Progenitor cell of endocrine pancreas (in vitro differentiated cells): ENCODE measurements around the gene NUTM2F. TPM values are rescaled to one million over a fixed set of nuclear protein-coding genes. Genes with fewer than 3 reads are reported as not detected.
"Not testable (repeated sequence)": the region's sequence is repeated elsewhere in the genome, so short reads cannot be mapped to it uniquely, and the experiment has no call there.

Source experiments
- DNase-seq: peaks from one replicate; pipeline ENCODE4 v3.0.0; 2021; ENCODE audit warnings: low spot score; ENCODE audit not compliant: unreplicated experiment
- H3K27ac Mint-ChIP-seq: 2 replicates; pipeline ENCODE4 v1.8.0; 2021; ENCODE audit warnings: mild to moderate bottlenecking, moderate library complexity, mixed read lengths
- H3K27me3 Mint-ChIP-seq: 2 replicates; pipeline ENCODE4 v1.8.0; 2021; ENCODE audit warnings: mixed read lengths
- H3K36me3 Mint-ChIP-seq: 2 replicates; pipeline ENCODE4 v1.8.0; 2022; ENCODE audit warnings: mixed read lengths; ENCODE audit not compliant: insufficient read depth
- H3K4me1 Mint-ChIP-seq: 2 replicates; pipeline ENCODE4 v1.8.0; 2021; ENCODE audit warnings: low read depth, mixed read lengths
- H3K4me3 Mint-ChIP-seq: 2 replicates; pipeline ENCODE4 v1.8.0; 2021; ENCODE audit warnings: low read depth, mild to moderate bottlenecking, moderate library complexity, mixed read lengths
- H3K9me3 Mint-ChIP-seq: 2 replicates; pipeline ENCODE4 v1.8.0; 2021; ENCODE audit warnings: low read depth, mixed read lengths
- long read RNA-seq: library from polyadenylated mRNA; unstranded; transcript quantifications from one replicate; pipeline ENCODE4 v2.0.0, GENCODE V29; 2020
- total RNA-seq: library from RNA; stranded (reverse); gene quantifications from 2 replicates; pipeline ENCODE4 v1.2.1, GENCODE V29; 2021

The NUTM2F gene
- 0.16 TPM in 1 of 2 replicates, not detected in the other for total RNA-seq
- long read RNA-seq = 0 reads

- H3K9me3 Mint-ChIP-seq, H3K27me3 Mint-ChIP-seq, H3K27ac Mint-ChIP-seq, H3K4me1 Mint-ChIP-seq, H3K36me3 Mint-ChIP-seq, DNase-seq, H3K4me3 Mint-ChIP-seq: not testable (repeated sequence)
These were observed at the start of gene NUTM2F for GRCh38 chr9:94328544-94328943. Gene NUTM2F (minus strand): TSS chr9:94328644. CDS start chr9:94328623, 21 bp downstream.

- not testable (repeated sequence) for H3K9me3 Mint-ChIP-seq, DNase-seq, H3K4me1 Mint-ChIP-seq, H3K36me3 Mint-ChIP-seq
- Mint-ChIP-seq H3K27me3 (peaks cover 13% of the 10 kb centered on the region), H3K4me3 (peak overlapping the region; percentile 86), H3K27ac (peak overlapping the region; percentile 93)
These were observed 46.8 kb upstream of the NUTM2F start for GRCh38 chr9:94375197-94375596.

- Mint-ChIP-seq H3K4me3 (peak overlapping the region; percentile 86), H3K27ac (peak overlapping the region; percentile 95), H3K27me3 (peaks cover 13% of the 10 kb centered on the region)
- not testable (repeated sequence) for H3K9me3 Mint-ChIP-seq, H3K36me3 Mint-ChIP-seq, H3K4me1 Mint-ChIP-seq
- peak; percentile 77 for DNase-seq
These were observed 46.0 kb upstream of the NUTM2F start for GRCh38 chr9:94374176-94375056.

GRCh38 chr9:94373779-94374175 is 45.3 kb upstream of the NUTM2F start:
- not testable (repeated sequence) for H3K36me3 Mint-ChIP-seq, H3K9me3 Mint-ChIP-seq, DNase-seq, H3K4me1 Mint-ChIP-seq
- H3K27me3 Mint-ChIP-seq = peaks cover 13% of the 10 kb centered on the region
- H3K27ac Mint-ChIP-seq = peak overlapping the region; percentile 95
- H3K4me3 Mint-ChIP-seq = peak overlapping the region; percentile 74

GRCh38 chr9:94370266-94370665 is 41.8 kb upstream of the NUTM2F start:
- not testable (repeated sequence) for H3K27ac Mint-ChIP-seq, H3K9me3 Mint-ChIP-seq, H3K4me3 Mint-ChIP-seq, H3K36me3 Mint-ChIP-seq, DNase-seq, H3K4me1 Mint-ChIP-seq
- H3K27me3 Mint-ChIP-seq = peaks cover 13% of the 10 kb centered on the region

- H3K27me3 Mint-ChIP-seq, H3K4me3 Mint-ChIP-seq, H3K27ac Mint-ChIP-seq, H3K9me3 Mint-ChIP-seq, H3K36me3 Mint-ChIP-seq, H3K4me1 Mint-ChIP-seq, DNase-seq: not testable (repeated sequence)
These were observed 35.7 kb upstream of the NUTM2F start for GRCh38 chr9:94364093-94364614.

- H3K36me3 Mint-ChIP-seq, H3K4me1 Mint-ChIP-seq, H3K27me3 Mint-ChIP-seq, H3K4me3 Mint-ChIP-seq, H3K9me3 Mint-ChIP-seq, DNase-seq, H3K27ac Mint-ChIP-seq: not testable (repeated sequence)
These were observed 28.7 kb upstream of the NUTM2F start for GRCh38 chr9:94357158-94357557.

GRCh38 chr9:94351901-94352723 is 23.7 kb upstream of the NUTM2F start:
- H3K27ac Mint-ChIP-seq, H3K27me3 Mint-ChIP-seq, H3K9me3 Mint-ChIP-seq, H3K36me3 Mint-ChIP-seq, H3K4me3 Mint-ChIP-seq, H3K4me1 Mint-ChIP-seq, DNase-seq: not testable (repeated sequence)

- H3K4me1 Mint-ChIP-seq, H3K27ac Mint-ChIP-seq, H3K4me3 Mint-ChIP-seq, H3K9me3 Mint-ChIP-seq, H3K36me3 Mint-ChIP-seq, H3K27me3 Mint-ChIP-seq, DNase-seq: not testable (repeated sequence)
These were observed 20.3 kb upstream of the NUTM2F start for GRCh38 chr9:94348754-94349153.

- not testable (repeated sequence) for H3K9me3 Mint-ChIP-seq, H3K4me3 Mint-ChIP-seq, H3K4me1 Mint-ChIP-seq, H3K27me3 Mint-ChIP-seq, H3K27ac Mint-ChIP-seq, DNase-seq, H3K36me3 Mint-ChIP-seq
These were observed 19.0 kb upstream of the NUTM2F start for GRCh38 chr9:94347451-94347850.

- not testable (repeated sequence) for H3K4me1 Mint-ChIP-seq, H3K36me3 Mint-ChIP-seq
These were observed 13.3 kb upstream of the NUTM2F start for GRCh38 chr9:94341703-94342102.

GRCh38 chr9:94340750-94341149 is 12.3 kb upstream of the NUTM2F start:
- H3K27ac Mint-ChIP-seq, DNase-seq, H3K4me3 Mint-ChIP-seq, H3K4me1 Mint-ChIP-seq, H3K36me3 Mint-ChIP-seq, H3K9me3 Mint-ChIP-seq, H3K27me3 Mint-ChIP-seq: not testable (repeated sequence)

More at GRCh38 chr9:94341703-94342102, 13.3 kb upstream of the NUTM2F start:
- H3K4me3 Mint-ChIP-seq, H3K27ac Mint-ChIP-seq, H3K27me3 Mint-ChIP-seq, DNase-seq, H3K9me3 Mint-ChIP-seq: not testable (repeated sequence)

- H3K27ac Mint-ChIP-seq, DNase-seq, H3K4me3 Mint-ChIP-seq, H3K27me3 Mint-ChIP-seq, H3K9me3 Mint-ChIP-seq, H3K4me1 Mint-ChIP-seq, H3K36me3 Mint-ChIP-seq: not testable (repeated sequence)
These were observed 11.2 kb upstream of the NUTM2F start for GRCh38 chr9:94339657-94340056.
